ENCODE measurements around the gene ZNF438.
"Not testable (repeated sequence)": the region's sequence is repeated elsewhere in the genome, so short reads cannot be mapped to it uniquely, and the experiment has no call there.

Gene ZNF438

DNA sequence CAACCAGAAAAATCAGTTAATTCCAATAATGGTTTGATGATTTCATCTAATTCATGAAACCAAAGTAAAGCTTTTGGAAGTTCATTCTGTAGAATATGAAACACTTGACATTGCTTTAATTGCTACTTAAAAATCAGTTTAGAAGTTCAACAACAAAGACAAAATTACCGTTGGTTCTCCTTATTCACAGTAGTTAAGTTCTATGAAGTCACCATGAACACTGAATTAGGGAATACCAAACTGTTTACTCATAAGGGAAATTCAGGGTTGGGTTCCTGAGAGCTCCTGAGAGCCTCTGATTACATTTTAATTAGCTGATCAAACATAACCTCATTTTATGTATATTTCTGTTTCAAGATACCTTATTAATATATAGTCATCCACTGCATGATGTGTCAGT, 46.2 kb downstream of the ZNF438 start:
- no peak for DNase-seq (ENCODE audit: low read depth in 2 of 2)

- no peak for DNase-seq (ENCODE audit: low read depth in 2 of 2)
These were observed 46.9 kb downstream of the ZNF438 start for GRCh38 chr10:30984563-30985328.

DNA sequence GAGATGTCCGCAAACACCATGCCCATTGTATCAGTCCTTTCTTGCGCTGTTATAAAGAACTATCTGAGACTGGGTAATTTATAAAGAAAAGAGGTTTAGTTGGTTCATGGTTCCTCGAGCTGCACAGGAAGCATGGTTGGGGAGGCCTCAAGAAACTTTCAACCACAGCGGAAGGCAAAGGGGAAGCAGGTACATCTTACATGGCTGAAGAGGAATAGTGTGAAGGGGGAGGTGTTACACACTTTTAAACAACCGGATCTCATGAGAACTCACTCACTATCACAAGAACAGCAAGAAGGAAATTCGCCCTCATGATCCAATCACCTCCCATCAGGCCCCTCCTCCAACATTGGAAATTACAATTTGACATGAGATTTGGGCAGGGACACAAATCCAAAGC, 48.5 kb downstream of the ZNF438 start:
- not testable (repeated sequence) for DNase-seq (ENCODE audit: low read depth in 2 of 2)

GRCh38 chr10:30980951-30981616, 50.6 kb downstream of the ZNF438 start:
- no peak for DNase-seq (ENCODE audit: low read depth in 2 of 2)

- DNase-seq (ENCODE audit: low read depth in 2 of 2) = no peak
These were observed 51.7 kb downstream of the ZNF438 start for GRCh38 chr10:30979956-30980355.

GRCh38 chr10:30978843-30979242, 52.8 kb downstream of the ZNF438 start:
- DNase-seq (ENCODE audit: low read depth in 2 of 2) = no peak

DNA sequence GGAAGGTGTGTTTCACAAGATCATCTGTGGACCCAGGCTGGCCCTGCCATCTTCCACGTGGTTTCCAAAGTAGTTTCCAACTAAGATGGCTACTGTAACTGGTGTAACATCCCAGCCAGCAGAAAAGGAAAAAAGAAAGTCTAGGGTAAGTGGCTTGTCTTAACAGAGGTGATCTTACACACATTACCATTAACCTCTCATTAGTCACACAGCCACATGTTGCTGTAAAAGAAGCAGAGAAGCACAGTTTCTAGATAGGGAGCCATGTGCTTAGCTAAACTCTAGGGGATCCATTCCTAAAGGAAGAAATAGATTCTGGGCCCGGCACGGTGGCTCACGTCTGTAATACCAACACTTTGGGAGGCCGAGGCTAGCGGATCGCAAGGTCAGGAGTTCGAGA, 54.3 kb downstream of the ZNF438 start:
- no peak for DNase-seq (ENCODE audit: low read depth in 2 of 2)

DNA sequence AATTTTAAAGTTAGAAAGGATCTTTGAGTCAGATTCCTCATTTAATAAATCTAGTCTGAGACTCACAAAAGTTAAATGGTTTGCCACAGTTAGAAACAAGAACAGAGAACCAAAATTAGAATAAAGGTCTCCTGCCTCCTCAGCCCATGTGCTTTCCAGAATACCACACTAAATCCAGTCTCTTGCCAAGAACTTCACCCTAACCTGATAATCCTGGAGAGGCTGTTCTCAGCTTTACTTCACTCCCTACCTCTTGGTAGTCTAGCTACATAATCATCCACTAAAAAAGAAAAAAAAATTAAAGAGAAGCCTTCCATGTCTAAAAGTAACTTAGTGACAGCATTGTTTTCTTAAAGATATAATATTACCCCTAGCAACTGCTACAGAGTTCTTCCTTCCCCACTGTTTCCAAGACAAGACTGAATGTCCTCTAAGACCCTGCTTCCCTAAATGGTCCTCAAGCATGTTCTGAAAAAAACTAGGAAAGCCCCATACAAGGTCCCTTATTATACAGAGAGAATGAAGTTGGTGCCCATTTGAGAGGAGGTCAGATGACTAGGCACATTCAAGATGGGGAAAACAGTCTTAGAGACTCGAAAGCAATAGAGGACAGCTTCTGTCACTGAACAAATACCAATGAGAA, 56.8 kb downstream of the ZNF438 start:
- no peak for DNase-seq (ENCODE audit: low read depth in 2 of 2)

GRCh38 chr10:30974355-30974754, 57.3 kb downstream of the ZNF438 start:
- no peak for DNase-seq (ENCODE audit: low read depth in 2 of 2)

- no peak for DNase-seq (ENCODE audit: low read depth in 2 of 2)
These were observed 57.9 kb downstream of the ZNF438 start for GRCh38 chr10:30973737-30974136.

- no peak for DNase-seq (ENCODE audit: low read depth in 2 of 2)
These were observed 60.8 kb downstream of the ZNF438 start for GRCh38 chr10:30970760-30971460.

GRCh38 chr10:30968711-30969110, 63.0 kb downstream of the ZNF438 start:
- no peak for DNase-seq (ENCODE audit: low read depth in 2 of 2)

GRCh38 chr10:30967650-30968410, 63.8 kb downstream of the ZNF438 start:
- no peak for DNase-seq (ENCODE audit: low read depth in 2 of 2)

- DNase-seq (ENCODE audit: low read depth in 2 of 2) = no peak
These were observed 67.4 kb downstream of the ZNF438 start for GRCh38 chr10:30963992-30964930.

DNA sequence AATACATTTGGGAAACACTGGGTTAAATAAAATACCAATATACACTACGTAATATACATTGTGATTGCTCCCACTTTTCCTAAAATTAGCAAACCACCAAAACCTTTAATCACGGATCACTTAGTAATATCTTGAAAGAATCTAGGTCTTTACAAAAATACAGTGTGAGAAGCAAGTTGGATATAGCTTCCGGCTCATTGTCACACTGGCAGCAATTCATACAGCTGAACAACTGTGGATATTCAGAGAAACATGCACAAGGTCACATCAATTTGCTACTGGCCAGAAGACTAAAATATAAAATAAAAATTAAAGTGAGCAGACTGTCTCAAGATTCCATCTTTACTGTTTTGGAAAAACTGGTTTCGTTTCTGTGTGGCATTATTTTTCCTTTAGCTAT, 69.1 kb downstream of the ZNF438 start:
- no peak for DNase-seq (ENCODE audit: low read depth in 2 of 2)

- DNase-seq (ENCODE audit: low read depth in 2 of 2) = no peak
These were observed 71.8 kb downstream of the ZNF438 start for GRCh38 chr10:30959836-30960210.

DNA sequence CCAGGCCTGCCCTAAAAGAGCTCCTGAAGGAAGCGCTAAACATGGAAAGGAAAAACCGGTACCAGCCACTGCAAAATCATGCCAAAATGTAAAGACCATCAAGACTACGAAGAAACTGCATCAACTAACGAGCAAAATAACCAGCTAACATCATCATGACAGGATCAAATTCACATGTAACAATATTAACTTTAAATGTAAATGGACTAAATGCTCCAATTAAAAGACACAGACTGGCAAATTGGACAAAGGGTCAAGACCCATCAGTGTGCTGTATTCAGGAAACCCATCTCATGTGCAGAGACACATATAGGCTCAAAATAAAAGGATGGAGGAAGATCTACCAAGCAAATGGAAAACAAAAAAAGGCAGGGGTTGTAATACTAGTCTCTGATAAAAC, 82.4 kb downstream of the ZNF438 start:
- DNase-seq (ENCODE audit: low read depth in 2 of 2) = not testable (repeated sequence)

- DNase-seq (ENCODE audit: low read depth in 2 of 2) = no peak
These were observed 87.7 kb downstream of the ZNF438 start for GRCh38 chr10:30944005-30944404.

GRCh38 chr10:30943451-30943850, 88.2 kb downstream of the ZNF438 start:
- no peak for DNase-seq (ENCODE audit: low read depth in 2 of 2)

GRCh38 chr10:30940256-30940655, 91.4 kb downstream of the ZNF438 start:
- no peak for DNase-seq (ENCODE audit: low read depth in 2 of 2)

Data from stimulated activated CD4-positive, alpha-beta T cell treated with anti-CD3 and anti-CD28 coated beads, Interleukin-1b, Interleukin-23, amount 100 ng/mL, for 1 hour (primary cell).